ENCODE results near the gene ENO4.
A peak's percentile ranks its signal among the peaks of the same experiment; 100 is the strongest.

The ENO4 gene, protein sequence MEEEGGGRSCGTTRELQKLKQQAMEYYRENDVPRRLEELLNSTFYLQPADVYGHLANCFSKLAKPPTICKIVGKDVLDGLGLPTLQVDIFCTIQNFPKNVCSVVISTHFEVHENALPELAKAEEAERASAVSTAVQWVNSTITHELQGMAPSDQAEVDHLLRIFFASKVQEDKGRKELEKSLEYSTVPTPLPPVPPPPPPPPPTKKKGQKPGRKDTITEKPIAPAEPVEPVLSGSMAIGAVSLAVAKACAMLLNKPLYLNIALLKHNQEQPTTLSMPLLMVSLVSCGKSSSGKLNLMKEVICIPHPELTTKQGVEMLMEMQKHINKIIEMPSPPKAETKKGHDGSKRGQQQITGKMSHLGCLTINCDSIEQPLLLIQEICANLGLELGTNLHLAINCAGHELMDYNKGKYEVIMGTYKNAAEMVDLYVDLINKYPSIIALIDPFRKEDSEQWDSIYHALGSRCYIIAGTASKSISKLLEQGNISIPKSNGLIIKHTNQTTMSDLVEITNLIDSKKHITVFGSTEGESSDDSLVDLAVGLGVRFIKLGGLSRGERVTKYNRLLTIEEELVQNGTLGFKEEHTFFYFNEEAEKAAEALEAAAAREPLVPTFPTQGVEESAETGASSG

DNA sequence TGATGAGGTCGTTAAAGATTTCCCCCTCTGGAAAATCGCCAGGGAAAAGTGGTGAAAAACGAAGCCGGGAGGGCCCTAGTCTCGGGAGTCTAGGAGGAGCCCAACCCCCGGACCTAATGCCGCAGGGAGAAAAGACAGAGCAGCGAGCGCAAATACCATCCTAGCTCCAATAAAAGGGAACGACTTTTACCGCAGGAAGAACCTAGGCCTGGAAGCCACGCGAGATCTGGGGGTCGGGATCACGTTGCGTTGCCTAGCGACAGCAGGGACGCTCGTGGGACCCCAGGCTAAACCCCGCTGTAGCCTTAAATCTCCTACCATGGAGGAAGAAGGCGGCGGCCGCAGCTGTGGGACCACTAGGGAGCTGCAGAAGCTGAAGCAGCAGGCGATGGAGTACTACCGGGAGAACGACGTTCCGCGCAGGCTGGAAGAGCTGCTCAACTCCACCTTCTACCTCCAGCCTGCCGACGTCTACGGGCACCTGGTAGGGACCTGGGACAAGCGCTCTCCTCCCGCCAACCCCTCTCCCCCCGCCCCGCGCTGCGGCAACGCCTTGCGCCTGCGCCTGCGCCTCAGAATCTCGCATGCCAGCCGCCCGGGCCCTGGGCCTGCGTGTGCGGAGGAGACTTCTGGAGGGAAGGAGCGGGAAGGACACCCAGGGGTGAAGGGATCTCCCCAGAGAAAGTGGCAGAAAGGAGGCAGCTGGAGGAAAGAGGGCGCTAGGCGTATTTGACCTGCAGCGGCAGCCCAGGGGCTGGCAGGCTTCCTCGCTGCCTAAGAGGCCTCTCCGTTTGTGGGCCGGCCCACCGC is at the start of gene ENO4:
Gene ENO4, plus strand, starts transcription at position 252 of the 810 bp plus-strand sequence. Its CDS starts 68 bp downstream, at position 320.
- peak; percentile 5 for DNase-seq (ENCODE audit: low read depth)

DNA sequence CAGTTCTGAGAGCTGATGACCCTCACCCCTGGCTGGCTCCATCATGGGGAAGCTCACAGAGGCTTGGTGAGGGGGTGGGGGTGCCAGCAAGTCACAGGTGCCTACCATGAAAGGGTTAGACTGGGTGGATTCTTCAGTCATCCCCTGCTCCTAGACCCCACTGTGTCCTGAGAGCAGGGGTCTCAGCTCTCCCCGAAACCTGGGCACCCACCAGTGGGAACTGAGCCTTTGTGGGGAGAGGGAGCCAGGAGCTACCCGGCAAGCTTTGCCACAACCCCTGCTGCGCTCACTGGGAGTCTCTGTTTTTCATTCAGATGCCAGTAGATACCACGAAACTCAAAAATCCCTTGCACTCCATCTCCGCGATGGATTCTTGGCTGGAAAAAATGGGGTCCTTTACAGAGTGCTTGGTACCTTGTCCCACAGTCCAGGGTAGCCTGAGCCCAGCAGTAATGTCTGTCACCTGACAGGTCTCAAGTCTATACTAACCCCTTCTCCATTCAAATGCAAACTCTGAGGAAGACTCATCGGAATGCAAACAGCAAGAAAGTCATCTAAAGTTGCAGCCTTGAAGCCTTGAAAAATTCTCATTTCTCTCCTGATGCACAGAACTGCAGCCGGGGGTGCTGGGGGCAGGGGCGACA is 48.9 kb upstream of the ENO4 start:
- no peak for DNase-seq (ENCODE audit: low read depth)

DNA sequence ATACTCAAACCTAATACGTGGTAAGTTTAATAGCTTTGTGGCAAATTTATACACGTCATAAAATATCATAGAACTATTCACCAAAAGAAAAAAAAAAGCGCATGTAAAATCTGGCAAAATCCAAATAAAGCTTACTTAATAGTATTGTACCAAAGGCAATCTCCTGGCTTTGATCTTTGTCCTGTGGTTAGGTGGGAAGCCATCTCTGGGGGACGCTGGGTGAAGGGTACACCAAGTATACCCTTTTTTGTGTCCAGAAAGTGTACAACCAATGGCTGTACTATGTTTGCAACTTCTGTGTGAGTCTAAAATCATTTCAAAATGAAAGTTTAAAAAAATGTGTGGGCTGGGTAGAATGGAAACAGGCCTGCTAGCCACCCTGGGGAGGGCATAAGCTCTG is 47.6 kb upstream of the ENO4 start:
- DNase-seq (ENCODE audit: low read depth), result no peak

DNA sequence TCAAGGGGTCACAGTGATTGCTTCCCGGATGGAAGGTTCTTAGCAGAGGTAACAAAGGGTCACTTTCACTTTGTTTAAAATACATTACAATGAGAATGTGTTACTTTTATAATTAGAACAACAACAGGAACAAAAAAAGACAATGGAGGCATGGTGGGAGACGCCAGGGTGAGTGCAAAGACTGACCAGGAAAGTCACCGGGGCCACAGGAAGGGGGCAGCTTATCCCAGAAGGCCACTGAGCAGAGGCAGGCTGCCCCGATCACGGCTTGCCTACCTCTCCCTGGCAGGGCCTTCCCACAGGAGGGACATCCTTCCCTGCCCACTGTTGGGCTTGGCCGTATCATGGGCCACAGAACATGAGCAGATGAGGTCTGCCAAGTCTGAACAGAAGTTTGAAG is 46.8 kb upstream of the ENO4 start:
- no peak for DNase-seq (ENCODE audit: low read depth)

DNA sequence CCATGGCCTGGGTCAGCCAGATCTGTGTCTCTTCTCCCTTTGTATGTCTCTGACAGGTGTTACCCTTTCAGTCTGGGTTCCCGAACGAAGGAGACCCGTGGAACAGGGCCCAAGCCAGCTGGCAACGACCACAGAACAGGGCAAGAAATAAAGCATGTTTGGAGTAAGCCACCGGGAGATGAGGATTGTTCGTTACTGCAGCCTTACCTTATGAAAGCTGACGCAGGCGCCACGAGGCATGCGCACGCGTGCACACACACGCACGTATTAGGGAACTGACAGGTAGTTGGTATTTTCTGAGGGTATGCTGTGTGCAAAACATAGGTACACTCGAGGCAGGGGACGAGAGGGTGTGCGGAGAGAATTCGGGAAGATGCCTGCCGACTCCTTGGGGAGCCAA is 46.4 kb upstream of the ENO4 start:
- no peak for DNase-seq (ENCODE audit: low read depth)

DNA sequence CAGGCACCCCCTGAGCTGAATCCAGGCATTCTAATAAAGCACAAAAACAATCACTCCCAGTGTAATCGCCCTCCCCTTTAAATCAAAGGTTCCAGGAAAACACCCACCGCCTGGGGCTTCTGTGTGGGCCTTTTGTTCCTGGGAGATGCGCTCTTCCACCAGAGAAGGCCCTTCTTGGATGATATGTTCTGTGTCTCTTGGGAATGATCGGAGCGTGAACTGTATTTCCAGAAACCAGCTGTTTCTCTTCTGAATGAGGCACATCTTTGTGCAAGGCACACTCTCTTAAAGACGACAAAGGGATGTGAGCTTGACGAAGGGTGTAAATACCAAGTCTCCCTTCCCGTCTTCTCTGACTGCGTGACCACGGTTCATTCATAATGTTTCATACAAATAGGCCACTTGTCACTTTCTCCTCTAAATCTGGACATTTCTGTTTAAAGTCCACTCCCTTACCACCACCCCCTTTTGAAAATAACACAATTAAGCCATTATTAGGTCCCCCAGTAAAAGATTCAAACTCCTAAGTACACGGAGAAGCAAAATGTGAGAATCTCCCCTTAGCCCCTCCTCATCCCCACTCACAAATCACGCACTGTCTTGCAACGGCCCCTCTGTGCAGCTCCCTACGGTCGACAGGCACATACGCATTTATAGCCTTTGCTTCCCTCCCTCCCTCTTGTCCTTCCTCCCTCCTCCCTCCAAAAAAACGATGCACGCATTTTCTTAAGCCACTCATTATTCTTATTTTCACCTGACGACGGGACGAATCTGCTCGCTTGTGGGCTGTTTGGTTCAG is 45.6 kb upstream of the ENO4 start:
- no peak for DNase-seq (ENCODE audit: low read depth)

DNA sequence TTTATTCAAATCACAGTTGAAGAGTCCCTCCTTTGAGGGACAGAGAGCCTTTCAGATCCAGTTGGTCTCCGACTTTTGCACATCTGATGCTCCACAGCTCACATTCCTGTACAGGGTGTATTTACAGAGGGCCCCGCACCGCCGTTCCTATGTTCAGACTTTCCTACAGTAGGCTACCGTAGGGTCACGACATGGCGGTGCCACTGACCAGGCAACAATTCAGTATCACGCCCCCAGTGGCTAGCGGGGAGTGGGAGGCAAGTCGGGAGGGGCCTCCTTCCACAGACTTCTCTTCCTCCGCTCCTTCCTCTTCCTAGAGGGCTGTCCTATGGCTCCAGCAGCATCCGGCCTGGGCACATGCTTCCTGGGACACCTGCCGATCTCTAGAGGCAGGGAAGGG is 40.6 kb upstream of the ENO4 start:
- DNase-seq (ENCODE audit: low read depth), result no peak

DNA sequence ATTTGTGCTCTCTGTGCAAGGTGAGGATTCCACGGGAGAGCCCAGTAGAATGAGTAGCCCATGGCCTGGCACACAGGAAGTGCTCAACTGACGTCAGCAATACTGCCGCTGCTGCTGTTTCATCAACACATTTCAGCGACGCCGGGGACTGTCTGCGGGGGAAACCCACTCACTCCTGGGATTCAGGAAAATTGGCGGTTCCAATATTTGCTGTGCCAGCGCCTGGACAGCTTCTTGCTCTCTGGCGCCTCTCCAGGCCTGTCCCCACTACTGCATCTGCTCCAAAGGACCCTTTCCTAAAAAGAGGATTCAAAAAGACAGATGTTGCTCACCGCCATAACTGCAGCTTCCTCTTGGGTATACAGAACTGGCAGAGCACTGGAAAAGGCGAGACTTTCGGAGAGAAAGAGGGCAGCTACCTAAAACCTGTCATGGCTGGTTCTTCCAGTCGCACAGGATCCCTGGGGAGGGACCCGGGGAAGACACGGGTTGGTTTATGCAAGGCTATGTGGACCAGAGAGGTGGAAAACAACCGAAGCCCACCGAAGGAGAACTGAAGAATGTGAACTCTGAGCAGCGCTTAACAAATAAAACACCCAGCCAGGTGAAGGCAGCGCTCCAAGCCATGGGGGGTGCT is 39.7 kb upstream of the ENO4 start:
- DNase-seq (ENCODE audit: low read depth), result no peak

DNA sequence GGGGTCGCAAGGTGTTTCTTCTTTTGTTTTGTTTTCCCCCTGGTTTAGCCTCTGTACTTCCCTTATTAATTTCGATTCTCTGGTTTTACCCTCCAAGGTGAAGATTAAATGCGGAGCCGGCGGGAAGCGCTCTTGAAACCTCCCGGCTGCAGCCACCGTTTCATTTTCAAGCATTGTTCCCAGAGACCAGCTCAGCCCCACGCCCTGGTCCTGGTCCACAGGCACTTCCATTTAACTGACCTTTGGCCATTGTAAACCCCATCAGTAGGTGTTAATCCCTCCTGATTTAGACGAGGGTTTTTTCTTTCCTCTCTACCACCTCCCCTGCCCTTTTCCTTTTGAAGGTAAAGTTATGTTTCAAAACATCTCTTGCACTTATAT is 39.2 kb upstream of the ENO4 start:
- DNase-seq (ENCODE audit: low read depth), result no peak

DNA sequence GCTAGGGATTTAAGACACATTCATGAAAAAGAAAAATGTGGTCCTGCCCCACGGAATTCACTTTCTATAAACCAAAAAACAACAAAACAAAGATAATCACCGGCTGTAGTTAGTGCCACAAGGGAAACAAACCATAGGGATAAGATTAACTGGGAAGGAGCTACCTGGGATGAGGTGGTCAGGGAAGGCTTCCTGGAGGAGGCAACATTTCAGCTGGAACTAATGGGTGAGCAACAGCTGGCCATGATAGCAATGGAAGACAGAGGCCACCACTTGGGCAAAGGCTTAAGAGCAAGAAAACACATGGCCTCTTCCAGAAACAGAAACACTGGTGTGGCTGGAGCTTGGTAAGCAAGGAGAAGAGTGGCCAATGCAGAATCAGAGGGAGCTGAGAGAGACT is 38.4 kb upstream of the ENO4 start:
- no peak for DNase-seq (ENCODE audit: low read depth)

DNA sequence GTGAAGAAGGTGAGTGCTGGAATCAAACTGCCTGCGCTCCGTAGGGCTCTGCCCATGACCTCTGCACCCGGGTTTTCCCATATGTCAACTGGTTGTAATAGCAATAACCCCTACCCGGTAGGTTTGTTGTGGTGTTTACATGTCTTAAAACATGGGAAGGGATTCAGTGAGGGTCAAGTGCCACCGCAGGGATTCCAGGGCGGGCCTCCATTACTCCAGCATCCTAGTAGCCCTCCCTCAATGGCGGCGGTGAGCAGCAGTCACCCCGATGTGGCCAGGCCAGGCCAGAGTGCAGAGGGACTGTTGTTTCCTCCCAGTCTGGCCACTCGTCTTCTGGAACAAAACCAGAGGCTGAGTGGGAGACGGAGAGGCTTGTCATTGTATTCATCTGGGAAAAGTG is 37.6 kb upstream of the ENO4 start:
- DNase-seq (ENCODE audit: low read depth), result no peak

DNA sequence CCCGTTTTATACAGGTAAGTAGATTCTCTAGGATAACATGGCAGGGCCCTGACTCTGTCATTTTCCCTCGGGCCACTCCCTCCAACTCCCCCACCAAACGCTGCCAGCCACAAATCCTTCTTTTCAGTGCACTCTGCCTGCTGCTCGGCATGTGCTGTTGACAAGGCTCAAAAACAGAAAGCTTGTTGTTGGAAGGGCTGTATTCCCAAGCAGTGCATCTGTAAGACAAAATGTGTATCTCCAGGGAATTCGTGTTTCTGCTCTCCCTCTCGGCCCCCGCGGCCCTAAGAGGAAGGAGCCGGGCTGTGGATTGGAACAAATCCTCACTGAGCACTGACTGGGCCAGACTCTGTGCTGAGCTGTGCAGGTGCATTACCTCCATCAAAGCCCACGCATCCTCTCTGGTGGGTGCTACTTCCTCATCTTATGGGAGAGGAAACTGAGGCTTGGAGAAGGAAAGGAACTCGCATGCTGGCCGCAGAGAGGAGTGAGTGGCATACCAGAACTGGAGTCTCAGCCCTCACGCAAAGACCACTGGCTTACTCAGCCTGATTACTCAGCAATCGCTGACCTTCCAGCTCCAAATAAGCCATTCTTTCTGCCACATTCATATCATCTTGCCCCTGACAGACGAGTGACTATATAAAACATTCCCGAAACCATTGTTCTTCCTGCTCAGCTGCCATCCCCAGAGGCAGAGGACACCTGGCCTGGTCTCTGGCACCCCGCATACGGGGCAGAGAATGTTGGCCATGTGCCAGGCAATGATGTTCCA is 33.5 kb upstream of the ENO4 start:
- no peak for DNase-seq (ENCODE audit: low read depth)

DNA sequence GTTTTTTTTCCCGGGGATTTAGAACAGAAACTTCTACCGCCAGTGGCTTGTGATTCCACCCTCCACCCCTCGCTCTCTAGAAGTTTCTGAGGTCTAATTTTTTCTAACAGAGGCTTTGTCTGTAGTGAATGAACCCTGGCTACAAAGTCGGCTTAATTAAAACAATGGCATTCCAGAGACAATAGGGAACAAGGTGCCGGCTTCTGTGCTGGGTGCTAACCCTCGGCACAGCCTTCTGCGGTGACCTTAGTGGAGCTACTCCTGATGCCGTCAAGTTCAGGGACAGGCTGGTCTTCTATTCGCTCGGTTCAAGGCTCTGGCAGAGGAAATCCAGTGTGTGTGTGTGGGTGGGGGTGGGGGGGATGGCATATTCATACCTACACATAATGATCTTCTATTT is 32.1 kb upstream of the ENO4 start:
- DNase-seq (ENCODE audit: low read depth), result no peak

DNA sequence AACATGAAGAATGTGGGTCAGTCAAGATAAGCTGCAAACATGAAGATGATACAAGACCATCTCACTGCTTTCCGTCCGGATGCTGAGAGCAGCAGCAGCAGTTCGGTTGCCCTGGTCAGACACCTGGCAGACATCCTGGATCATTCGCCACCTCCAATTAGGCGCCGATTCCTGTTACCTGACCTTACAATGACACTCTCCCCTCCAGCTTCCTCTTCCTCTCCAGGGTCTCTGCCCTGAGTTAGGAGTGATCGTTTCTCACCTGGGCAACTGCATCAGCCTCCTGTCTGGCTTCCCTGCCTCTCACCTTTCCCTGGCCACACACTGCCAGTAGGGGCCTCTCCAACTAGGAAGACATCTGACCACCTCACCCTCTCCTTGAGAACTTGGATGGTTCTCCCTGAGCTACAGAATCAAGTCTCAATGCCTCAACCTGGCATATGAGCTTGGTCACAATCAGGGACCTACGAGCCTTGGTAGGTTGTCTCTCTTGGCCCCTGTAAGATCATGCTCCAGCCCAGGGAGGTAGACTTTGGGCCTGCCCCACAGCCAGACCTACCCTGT is 31.4 kb upstream of the ENO4 start:
- DNase-seq (ENCODE audit: low read depth), result no peak

DNA sequence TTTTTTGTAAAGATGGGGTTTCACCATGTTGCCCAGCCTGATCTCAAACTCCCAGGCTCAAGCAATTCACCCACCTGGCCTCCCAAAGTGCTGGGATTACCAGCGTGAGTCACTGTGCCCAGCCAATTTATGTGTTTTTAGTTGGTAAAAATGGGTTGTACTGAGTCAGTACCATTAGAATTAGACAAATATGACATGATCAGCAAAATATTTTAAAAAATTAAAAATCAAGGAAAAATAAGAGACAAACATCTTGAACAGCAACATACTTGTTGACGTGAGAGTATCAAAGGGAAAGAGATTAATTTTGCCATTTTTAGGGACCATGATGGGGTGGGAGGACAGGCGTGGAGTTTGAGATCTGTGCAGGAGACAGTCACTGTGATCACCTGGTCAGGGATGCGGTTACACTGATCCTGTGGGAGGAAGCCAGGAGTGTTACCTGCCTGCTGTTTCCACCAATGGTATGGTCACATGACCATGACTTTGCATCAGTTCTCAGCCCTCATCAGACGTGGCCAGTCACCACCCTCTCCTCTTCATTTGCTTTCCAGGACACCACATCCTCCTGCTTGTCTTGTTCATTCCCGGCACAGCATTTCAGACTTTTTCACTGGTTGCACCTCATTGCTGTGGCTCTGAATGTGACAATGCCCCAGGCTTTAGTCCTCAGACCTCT is 29.2 kb upstream of the ENO4 start:
- DNase-seq (ENCODE audit: low read depth), result no peak

DNA sequence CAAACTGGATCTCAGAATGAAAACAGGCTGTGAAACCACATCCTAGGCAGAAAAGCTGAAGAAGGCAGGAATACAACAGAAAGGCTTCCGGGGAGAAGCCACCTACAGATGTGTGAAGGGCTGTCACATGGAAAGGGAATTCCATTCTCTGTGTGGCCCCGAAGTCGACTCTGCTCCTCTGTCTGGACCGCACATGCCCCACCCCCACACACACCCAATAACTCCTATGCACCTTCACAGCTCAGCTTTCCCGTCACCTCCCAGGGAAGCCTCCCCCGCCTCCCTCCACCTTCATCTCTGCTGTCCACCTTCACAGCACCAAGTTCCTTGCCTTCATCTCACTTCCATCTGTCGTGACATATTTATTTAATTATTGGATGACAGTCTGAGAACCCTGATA is 23.4 kb upstream of the ENO4 start:
- no peak for DNase-seq (ENCODE audit: low read depth)

DNA sequence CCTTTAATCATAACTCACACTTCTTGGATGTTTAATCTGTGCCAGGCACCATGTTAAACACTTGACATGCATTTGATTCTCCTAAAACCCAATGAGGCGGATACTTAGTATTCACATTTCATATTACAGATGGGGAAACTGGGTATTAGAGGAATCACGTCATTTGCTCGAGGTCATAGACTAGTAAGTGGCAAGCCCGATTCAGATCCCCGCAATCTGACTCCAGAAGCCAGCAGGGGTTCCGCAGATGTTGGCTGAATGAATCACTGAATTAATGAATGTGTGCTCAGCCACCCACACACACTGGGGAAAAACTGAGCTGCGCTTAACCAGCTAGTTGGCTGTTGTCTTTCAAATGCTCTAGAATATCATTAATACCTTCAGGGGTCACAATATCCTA is 22.5 kb upstream of the ENO4 start:
- no peak for DNase-seq (ENCODE audit: low read depth)

DNA sequence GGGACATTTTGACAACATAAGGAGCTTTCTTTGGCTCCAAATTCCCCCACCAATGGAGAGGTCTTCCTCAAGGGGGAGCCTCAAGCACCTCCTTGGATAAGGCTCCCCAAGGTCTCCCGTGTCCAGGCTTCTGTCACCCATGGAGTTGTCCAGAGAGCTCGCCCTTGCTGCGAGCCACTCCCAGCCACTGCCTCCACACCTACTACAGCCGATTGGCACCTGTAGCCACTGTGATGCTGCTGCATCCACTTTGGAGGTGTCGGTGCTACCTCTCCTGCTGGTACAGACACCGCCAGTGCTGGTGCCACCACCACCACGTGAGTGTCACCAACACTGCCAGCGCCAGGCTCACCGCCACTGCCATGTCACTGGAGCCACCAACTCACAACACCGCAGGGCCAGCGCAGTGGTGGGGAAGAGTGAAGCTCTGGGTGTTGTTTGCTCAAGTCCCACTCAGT is 22.1 kb upstream of the ENO4 start:
- DNase-seq (ENCODE audit: low read depth), result no peak

DNA sequence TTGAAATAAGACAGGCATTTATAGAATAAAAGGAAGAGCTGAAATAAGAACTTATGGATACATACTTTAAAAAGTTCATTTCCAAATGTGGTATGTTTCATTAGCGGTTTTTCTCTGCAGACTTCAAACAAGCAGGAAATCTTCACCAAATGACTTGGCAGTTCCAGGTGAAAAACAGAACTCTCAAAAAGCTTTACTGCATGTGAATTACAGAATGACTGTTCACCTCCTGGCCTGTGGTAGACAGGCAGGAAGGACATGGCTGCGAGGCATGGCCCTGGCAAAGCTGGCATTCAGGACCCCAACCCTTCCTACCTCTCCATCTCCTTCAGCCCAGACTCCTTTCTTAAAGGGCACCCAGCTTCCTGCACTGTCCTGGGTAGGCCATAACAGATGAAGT is 21.2 kb upstream of the ENO4 start:
- no peak for DNase-seq (ENCODE audit: low read depth)
